Psoas muscle (tissue), 8 donors: ENCODE data around the gene B9D1. TPM values are rescaled to one million over a fixed set of nuclear protein-coding genes. Genes with fewer than 3 reads are reported as not detected.

Experiments
- ATAC-seq, 4 donors: fragments of 200-7000 bp; cut with Tn5 transposase; one replicate each; pipeline ENCODE4 v1.9.1; 2020; ENCODE audit warnings: moderate library complexity in 3 of 4, mild to moderate bottlenecking in 2 of 4
- DNase-seq, 2 donors: peaks; one replicate each; pipeline ENCODE4 v3.0.0-alpha.2; 2020
- H3K27ac ChIP-seq: fragments of 200-600 bp; one replicate; pipeline ENCODE4 v1.8.0; 2022
- H3K27me3 ChIP-seq, 3 donors: fragments of 200-600 bp in 1 of 3; one replicate each; pipeline versions ENCODE4 v1.6.1 to v1.8.0; 2013 to 2022; ENCODE audit warnings: low read length in 2 of 3, mild to moderate bottlenecking in 2 of 3, moderate library complexity in 1 of 3; ENCODE audit not compliant: insufficient read depth in 3 of 3
- H3K36me3 ChIP-seq, 2 donors: fragments of 200-600 bp in 1 of 2; one replicate each; pipeline versions ENCODE4 v1.6.1 to v1.8.0; 2013 to 2022; ENCODE audit warnings: low read depth in 1 of 2, mild to moderate bottlenecking in 1 of 2, moderate library complexity in 1 of 2; ENCODE audit not compliant: insufficient read depth in 1 of 2
- H3K4me1 ChIP-seq: fragments of 200-600 bp; one replicate; pipeline ENCODE4 v1.8.0; 2022
- H3K4me3 ChIP-seq: fragments of 200-600 bp; one replicate; pipeline ENCODE4 v1.8.0; 2022; ENCODE audit warnings: mild to moderate bottlenecking
- H3K9me3 ChIP-seq: fragments of 200-600 bp; one replicate; pipeline ENCODE4 v1.8.0; 2022
- WGBS, 3 donors: extraction: QIAGEN DNeasy Blood & Tissue Kit; methylation state at CpG; one replicate each; pipeline versions ENCODE4 v1.1.6 to v1.1.7; 2013; 5-methylcytosine and 5-hydroxymethylcytosine counted together
- intact Hi-C, 2 donors: fragments of 100-400 bp; cut with DNase I; formaldehyde crosslinking; loops; one replicate each; pipeline versions ENCODE4 v1.11.0 to v1.14.2; 2022
- polyA plus RNA-seq, 3 donors: library from polyadenylated mRNA; stranded (reverse); fragments of 200-250 nt; gene quantifications; one replicate each; pipeline ENCODE4 v1.2.3, GENCODE V29; 2013
- total RNA-seq, 4 donors: library from RNA; stranded (reverse); fragmentation: NEBNext Ultra II Directional in 2 of 4; extraction: Animal tissue kit (Norgen Biotek cat#: 25700) in 2 of 4; gene quantifications; one replicate each; pipeline versions ENCODE4 v1.2.1 to v1.2.4, GENCODE V29; 2021 to 2023
- TF ChIP-seq, protein P1 (sequence below): fragments of 200-600 bp; IDR thresholded peaks from one replicate; pipeline ENCODE4 v1.8.0; 2022; ENCODE audit warnings: antibody characterized with exemption
- donor health status: healthy with polysubstance abuse.
- donor health status: DM: no; HTN: no; CAD: no; lungs with moderate emphysema.
- donor health status: Bipolar disorder and iron deficiency.
- donor health status: healthy.
- donor health status: DM: yes; HTN: yes; CAD: no.
- donor health status: DM: no; HTN: no; CAD: no.
- donor health status: DM: no; HTN: no; CAD: no.
- donor health status: DM: yes; HTN: yes; CAD: no.

B9D1 gene
- total and polyA plus RNA-seq, 7 donors, result 4.7 to 9.2 (median 7.0) TPM

DNA sequence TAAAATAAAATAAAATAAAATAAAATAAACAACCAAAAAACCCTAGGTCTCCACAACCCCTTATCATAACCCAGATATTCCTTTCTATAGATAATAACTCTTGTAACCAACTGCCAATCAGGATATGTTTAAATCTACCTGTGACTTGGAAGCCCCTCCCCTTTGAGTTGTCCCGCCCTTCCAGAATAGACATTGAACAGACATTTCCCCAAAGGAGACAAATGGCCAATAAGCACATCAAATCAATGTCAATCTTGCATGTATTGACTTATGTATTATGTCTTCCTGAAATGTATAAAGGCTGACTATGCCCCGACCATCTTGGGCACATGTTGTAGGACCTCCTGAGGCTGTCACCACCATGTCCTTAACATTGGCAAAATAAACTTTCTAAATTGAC lies 14.3 kb upstream of the B9D1 start:
- Histone ChIP-seq H3K27me3 (no peaks in the 10 kb centered on the region), H3K27ac (peak overlapping the region; percentile 94), H3K36me3 (peaks cover 0 to 26% of the 10 kb centered on the region in 2 donors), H3K4me3 (peak overlapping the region; percentile 74), H3K4me1 (peaks cover 16% of the 10 kb centered on the region), H3K9me3 (no peaks in the 10 kb centered on the region)
- ATAC-seq (no peak), DNase-seq (no peak)
- TF ChIP-seq, protein P1, sequence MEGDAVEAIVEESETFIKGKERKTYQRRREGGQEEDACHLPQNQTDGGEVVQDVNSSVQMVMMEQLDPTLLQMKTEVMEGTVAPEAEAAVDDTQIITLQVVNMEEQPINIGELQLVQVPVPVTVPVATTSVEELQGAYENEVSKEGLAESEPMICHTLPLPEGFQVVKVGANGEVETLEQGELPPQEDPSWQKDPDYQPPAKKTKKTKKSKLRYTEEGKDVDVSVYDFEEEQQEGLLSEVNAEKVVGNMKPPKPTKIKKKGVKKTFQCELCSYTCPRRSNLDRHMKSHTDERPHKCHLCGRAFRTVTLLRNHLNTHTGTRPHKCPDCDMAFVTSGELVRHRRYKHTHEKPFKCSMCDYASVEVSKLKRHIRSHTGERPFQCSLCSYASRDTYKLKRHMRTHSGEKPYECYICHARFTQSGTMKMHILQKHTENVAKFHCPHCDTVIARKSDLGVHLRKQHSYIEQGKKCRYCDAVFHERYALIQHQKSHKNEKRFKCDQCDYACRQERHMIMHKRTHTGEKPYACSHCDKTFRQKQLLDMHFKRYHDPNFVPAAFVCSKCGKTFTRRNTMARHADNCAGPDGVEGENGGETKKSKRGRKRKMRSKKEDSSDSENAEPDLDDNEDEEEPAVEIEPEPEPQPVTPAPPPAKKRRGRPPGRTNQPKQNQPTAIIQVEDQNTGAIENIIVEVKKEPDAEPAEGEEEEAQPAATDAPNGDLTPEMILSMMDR, result no peak
- WGBS, 3 donors, result 51 to 54% (median 52%) methylated on average over 2 of the region's 2 CpGs
- intact Hi-C loops, result no loop called here

DNA sequence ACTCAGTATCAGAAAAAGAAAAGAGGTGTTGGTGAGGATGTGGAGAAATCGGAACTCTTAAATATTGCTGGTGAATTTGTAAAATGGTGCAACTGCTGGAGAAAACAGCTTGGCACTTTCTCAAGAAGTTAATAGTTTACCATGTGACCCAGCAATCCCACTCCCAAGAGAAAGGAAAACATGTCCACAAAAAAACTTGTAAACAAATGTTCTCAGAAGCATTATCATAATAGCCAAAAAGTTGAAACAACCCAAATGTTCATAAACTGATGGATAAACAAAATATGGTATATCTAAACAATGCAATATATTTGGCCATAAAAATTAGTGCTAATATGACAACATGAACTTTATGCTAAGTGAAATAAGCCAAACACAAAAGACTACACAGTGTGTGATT lies 13.2 kb upstream of the B9D1 start:
- peaks cover 16% of the 10 kb centered on the region for H3K4me1 ChIP-seq
- intact Hi-C loops, result no loop called here
- DNase-seq, result no peak

DNA sequence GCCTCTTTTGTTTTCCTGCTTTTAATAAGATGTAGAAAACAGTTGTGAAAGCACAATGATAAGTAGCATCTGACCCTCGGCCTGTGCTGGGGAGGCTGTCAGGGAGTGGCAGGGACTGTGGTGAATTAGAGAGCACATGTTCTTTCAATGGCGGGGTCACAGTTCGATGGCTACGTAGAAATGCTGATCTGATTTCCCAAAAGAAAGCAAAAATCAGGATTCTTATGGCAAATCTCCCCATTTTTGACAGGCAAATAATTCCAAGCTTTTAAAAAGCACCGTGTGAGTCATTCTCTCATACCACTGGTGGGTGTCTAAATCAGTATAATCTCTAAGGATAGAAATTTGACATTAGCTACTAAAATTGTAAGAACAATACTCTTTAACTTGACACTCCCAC lies 11.6 kb upstream of the B9D1 start:
- DNase-seq (no peak), ATAC-seq (no peak)
- Histone ChIP-seq H3K4me1 (peaks cover 10% of the 10 kb centered on the region), H3K27me3 (no peaks in the 10 kb centered on the region), H3K36me3 (no peaks in the 10 kb centered on the region), H3K27ac (no peak overlapping the region), H3K9me3 (no peaks in the 10 kb centered on the region), H3K4me3 (no peak overlapping the region)
- intact Hi-C loops, result no loop called here
- TF ChIP-seq, protein P1, result no peak
- WGBS, 3 donors, result 84 to 86% (median 85%) methylated on average over 5 of the region's 5 CpGs

More for the DNA sequence above, 13.2 kb upstream of the B9D1 start:
- Histone ChIP-seq H3K27ac (no peak overlapping the region), H3K4me3 (no peak overlapping the region), H3K36me3 (peaks cover 0 to 15% of the 10 kb centered on the region in 2 donors), H3K27me3 (no peaks in the 10 kb centered on the region), H3K9me3 (no peaks in the 10 kb centered on the region)
- no peak for ATAC-seq
- TF ChIP-seq, protein P1, result no peak
- 92 to 100% (median 94%) methylated on average over 1 of the region's 1 CpG for WGBS, 3 donors

DNA sequence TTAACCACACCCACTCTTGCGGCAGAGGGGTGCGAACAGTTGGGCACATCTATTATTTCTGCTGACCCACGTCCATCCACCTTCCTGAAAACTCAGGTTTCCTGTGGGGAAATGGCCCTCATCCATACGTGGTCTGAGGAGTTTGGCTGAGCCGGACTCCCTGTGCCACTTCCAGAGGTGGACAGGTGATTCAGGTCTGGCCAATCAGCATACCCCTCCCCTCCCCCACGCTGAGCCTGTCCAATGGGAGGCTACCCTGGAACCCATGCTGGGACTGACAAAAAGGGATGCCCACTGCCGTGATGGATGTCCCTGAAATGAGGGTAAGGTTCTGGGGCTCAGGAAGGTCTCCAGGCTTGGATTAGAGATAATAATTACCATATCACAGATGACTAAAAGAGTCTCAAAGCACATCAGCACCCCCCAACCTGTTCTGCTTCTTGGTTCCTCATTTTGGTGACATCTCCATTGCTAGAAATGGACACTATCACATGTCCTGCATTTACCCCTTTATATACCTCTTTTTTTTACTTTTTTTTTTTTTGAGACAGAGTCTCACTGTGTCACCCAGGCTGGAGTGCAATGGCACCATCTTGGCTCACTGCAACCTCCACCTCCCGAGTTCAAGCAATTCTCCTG lies 10.5 kb upstream of the B9D1 start:
- no peak for DNase-seq
- Histone ChIP-seq H3K4me1 (peaks cover 6% of the 10 kb centered on the region), H3K27me3 (no peaks in the 10 kb centered on the region), H3K27ac (no peak overlapping the region), H3K4me3 (no peak overlapping the region), H3K9me3 (no peaks in the 10 kb centered on the region), H3K36me3 (no peaks in the 10 kb centered on the region)
- TF ChIP-seq, protein P1, result no peak
- no peak for ATAC-seq
- WGBS, 3 donors, result 76 to 83% (median 80%) methylated on average over 8 of the region's 8 CpGs
- intact Hi-C loops, result no loop called here

DNA sequence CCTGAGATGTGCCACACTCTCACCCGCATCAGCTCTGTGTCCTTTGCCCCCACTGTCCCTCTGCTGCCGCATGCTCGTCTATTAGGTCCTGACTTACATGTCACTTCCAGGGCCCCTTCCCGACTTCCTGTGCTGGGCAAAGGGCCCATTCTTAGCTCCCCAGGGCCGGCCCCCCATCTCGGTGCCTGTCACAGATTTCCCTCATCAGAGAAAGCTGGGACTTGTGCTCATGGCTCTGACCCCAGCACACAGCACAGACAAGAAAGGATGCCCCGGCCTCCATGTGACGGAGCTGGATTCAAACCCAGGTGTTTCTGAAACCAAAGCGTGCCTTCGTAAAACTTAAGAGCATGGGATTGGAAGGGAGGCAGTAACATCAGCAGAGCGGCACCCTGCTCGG lies 9.9 kb upstream of the B9D1 start:
- no peak for ATAC-seq
- peaks cover 6% of the 10 kb centered on the region for H3K4me1 ChIP-seq
- 81 to 86% (median 85%) methylated on average over 12 of the region's 12 CpGs for WGBS, 3 donors
- no peak overlapping the region for H3K27ac ChIP-seq
- H3K9me3 ChIP-seq, result no peaks in the 10 kb centered on the region
- no peak overlapping the region for H3K4me3 ChIP-seq
- intact Hi-C loops, result no loop called here
- H3K36me3 ChIP-seq, result no peaks in the 10 kb centered on the region
- DNase-seq, result no peak
- TF ChIP-seq, protein P1, result no peak
- H3K27me3 ChIP-seq, result no peaks in the 10 kb centered on the region
